Stimulated activated naive CD8-positive, alpha-beta T cell treated with anti-CD3 and anti-CD28 coated beads, Interleukin-15, amount 100 ng/mL, for 72 hours (primary cell): ENCODE results near the gene PXYLP1.
"Not testable (repeated sequence)": the region's sequence is repeated elsewhere in the genome, so short reads cannot be mapped to it uniquely, and the experiment has no call there.

ENCODE experiments used
- ATAC-seq: fragments of 150-1000 bp; cut with Tn5 transposase; 2 replicates; pipeline ENCODE4 v1.10.0; 2021; ENCODE audit warnings: mild to moderate bottlenecking, moderate library complexity
- DNase-seq, 2 donors: peaks; one replicate each; pipeline ENCODE4 v3.0.0; 2021 to 2022
- H3K27ac Mint-ChIP-seq, 2 donors: one replicate each; pipeline ENCODE4 v1.8.0; 2022; ENCODE audit warnings: mild to moderate bottlenecking in 2 of 2, mixed read lengths in 2 of 2, moderate library complexity in 2 of 2
- H3K27me3 Mint-ChIP-seq: one replicate; pipeline ENCODE4 v1.8.0; 2022; ENCODE audit warnings: mixed read lengths
- H3K4me1 Mint-ChIP-seq: one replicate; pipeline ENCODE4 v1.8.0; 2022; ENCODE audit warnings: mild to moderate bottlenecking, mixed read lengths
- H3K4me3 Mint-ChIP-seq, 2 donors: one replicate each; pipeline ENCODE4 v1.8.0; 2022; ENCODE audit warnings: mild to moderate bottlenecking in 2 of 2, mixed read lengths in 2 of 2, moderate library complexity in 1 of 2
- H3K9me3 Mint-ChIP-seq, 2 donors: one replicate each; pipeline ENCODE4 v1.8.0; 2022; ENCODE audit warnings: mixed read lengths in 2 of 2

Gene PXYLP1, protein sequence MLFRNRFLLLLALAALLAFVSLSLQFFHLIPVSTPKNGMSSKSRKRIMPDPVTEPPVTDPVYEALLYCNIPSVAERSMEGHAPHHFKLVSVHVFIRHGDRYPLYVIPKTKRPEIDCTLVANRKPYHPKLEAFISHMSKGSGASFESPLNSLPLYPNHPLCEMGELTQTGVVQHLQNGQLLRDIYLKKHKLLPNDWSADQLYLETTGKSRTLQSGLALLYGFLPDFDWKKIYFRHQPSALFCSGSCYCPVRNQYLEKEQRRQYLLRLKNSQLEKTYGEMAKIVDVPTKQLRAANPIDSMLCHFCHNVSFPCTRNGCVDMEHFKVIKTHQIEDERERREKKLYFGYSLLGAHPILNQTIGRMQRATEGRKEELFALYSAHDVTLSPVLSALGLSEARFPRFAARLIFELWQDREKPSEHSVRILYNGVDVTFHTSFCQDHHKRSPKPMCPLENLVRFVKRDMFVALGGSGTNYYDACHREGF

DNA sequence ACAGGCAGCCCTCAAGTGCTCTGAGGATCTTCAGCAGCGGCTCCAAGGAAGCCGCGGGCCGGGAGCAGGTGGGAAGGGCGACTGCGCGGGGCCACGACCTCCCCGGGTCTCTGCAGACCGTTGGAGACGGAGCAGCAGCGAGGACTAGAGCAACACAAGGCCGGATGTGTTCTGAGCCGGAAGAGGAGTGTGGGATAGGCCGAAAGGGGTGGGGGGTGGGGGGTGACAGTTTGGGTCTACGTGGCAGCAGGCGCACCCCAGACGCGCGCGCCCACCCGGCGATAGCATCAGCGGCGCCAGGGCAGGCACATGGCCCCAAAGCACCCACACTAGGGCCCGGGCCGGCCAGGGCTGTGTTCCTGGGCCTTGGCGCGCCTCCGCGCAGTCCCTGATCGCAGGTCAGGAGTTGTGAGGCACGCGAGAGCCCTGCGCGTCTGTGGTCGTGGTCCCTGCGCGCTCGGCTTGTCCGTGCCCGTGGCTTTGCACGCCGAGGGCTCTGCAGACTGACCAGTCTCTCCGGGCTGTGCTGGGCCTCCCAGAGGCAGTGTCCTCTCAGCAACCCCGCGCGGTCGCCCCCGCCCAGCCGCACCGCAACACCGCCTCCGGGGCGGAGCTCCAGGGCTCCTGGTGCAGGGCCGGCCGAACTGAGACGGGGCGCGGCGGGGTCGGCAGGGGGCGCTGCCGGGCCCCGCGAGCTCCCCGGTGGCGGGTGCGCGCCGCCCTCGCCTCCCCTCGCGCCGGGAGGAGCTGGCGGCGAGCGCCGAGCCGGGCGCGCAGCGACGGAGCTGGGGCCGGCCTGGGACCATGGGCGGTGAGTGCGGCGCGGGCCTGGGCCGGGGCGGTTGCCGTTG, at the start of gene PXYLP1:
PXYLP1 (plus strand) TSS at position 725 of the 851 bp plus-strand sequence. CDS start 28,351 bp downstream, outside the sequence.
- H3K4me3 Mint-ChIP-seq: peak within 1 kb of the TSS; percentile 96 to 98
- ATAC-seq (peak; percentile 90), DNase-seq (peak; percentile 92 to 93)
- peaks cover 51% of the 10 kb centered on the region for H3K4me1 Mint-ChIP-seq
- H3K27me3 Mint-ChIP-seq: no peaks in the 10 kb centered on the region
- no peaks in the 10 kb centered on the region for H3K9me3 Mint-ChIP-seq
- peak within 1 kb of the TSS; percentile 98 to 100 for H3K27ac Mint-ChIP-seq

DNA sequence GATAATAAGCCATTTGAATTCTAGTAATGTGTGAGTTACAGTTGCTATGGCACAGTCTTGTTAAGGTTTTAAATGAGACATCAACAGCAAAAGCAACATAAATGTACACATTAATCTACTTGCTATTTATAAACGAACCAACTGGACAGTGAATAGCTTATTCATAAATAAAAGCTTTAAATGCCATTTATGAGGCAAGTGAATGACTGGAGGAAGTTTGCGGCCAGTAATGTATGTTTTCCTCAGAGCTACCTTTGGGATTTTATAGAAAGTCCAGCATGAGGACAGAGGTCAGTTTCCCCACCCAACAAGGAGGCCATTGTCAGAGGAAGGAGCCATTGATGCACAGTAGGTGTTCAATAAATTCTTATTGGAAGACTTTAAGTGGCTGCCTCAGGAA, 48.0 kb upstream of the PXYLP1 start:
- no peak overlapping the region for H3K27ac Mint-ChIP-seq
- DNase-seq: no peak
- H3K27me3 Mint-ChIP-seq: no peaks in the 10 kb centered on the region
- ATAC-seq: no peak
- H3K4me3 Mint-ChIP-seq: no peak overlapping the region
- peaks cover 6 to 22% of the 10 kb centered on the region in 2 donors for H3K9me3 Mint-ChIP-seq
- no peaks in the 10 kb centered on the region for H3K4me1 Mint-ChIP-seq

DNA sequence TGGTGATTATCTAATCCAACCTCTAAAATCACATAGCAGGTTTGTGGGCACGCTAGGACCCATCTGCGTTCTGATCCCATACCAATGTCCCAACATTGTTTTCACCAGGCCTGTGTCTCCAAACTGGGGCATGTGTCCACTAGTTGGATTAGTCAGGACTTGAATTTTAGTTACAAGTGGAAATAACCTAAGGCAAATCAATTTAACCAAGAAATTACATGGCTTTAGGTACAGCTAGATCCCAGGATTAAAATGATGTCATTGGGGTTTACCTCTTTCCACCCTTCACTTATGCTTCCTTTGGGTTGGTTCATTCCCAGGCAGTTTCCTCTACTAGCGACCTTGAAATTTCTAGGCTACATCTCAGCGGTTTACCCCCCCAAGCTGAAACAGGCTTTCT, 47.2 kb upstream of the PXYLP1 start:
- DNase-seq: no peak
- peaks cover 6 to 19% of the 10 kb centered on the region in 2 donors for H3K9me3 Mint-ChIP-seq
- no peak overlapping the region for H3K27ac Mint-ChIP-seq
- no peak overlapping the region for H3K4me3 Mint-ChIP-seq
- no peaks in the 10 kb centered on the region for H3K27me3 Mint-ChIP-seq
- H3K4me1 Mint-ChIP-seq: no peaks in the 10 kb centered on the region
- no peak for ATAC-seq

DNA sequence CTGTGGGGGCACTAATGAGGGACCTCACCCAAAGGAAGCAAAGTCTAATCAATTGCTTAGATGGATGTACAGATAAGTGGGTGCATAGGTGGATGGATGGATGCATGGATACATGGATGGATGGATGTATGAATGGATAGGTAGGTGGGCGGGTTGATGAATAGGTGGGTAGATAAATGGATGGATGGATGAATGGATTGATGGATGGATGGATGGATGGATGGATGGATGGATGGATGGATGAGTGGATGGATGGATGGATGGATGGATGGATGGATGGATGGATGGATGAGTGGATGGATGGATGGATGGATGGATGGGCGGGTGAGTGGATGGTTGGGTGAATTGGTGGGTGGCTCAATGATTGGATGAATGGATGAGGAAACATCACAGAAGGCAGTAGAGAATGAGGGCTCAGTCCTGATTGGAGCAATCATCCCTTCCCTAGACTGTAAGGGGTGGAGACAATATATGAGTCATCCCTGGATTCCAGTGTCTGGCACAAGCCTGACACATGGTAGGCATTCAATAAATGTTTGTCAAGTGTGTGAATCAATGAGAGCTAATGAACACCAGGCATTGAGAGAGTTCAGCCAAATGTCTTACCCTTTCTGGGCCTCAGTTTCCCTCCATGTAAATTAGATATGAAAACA, 40.4 kb upstream of the PXYLP1 start:
- DNase-seq (no peak), ATAC-seq (no peak)
- no peak overlapping the region for H3K4me3 Mint-ChIP-seq
- peaks cover 15% of the 10 kb centered on the region for H3K4me1 Mint-ChIP-seq
- no peaks in the 10 kb centered on the region for H3K27me3 Mint-ChIP-seq
- no peak overlapping the region for H3K27ac Mint-ChIP-seq
- H3K9me3 Mint-ChIP-seq: no peaks in the 10 kb centered on the region

DNA sequence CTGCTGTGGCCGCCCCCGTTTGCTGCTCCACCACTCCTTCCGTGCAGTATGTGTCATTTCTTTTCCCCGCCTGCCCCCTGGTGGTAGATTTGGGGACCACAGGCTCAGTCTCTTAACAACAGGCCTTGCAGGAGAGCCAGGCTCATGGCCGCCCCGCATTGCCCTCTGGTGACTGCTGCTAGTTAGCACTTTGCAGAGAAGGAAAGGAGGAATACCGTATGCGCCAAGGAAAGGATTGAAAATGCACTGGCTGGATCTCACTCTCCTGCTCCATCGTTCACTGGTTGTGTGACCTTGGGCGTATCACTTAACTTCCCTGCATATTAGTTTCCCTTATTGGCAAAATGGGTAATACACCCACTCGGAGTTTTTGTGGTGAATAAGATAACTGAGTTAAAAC, 39.3 kb upstream of the PXYLP1 start:
- no peak overlapping the region for H3K27ac Mint-ChIP-seq
- peak overlapping the region in 1 of 2 donors; percentile 13 for H3K4me3 Mint-ChIP-seq
- H3K9me3 Mint-ChIP-seq: no peaks in the 10 kb centered on the region

DNA sequence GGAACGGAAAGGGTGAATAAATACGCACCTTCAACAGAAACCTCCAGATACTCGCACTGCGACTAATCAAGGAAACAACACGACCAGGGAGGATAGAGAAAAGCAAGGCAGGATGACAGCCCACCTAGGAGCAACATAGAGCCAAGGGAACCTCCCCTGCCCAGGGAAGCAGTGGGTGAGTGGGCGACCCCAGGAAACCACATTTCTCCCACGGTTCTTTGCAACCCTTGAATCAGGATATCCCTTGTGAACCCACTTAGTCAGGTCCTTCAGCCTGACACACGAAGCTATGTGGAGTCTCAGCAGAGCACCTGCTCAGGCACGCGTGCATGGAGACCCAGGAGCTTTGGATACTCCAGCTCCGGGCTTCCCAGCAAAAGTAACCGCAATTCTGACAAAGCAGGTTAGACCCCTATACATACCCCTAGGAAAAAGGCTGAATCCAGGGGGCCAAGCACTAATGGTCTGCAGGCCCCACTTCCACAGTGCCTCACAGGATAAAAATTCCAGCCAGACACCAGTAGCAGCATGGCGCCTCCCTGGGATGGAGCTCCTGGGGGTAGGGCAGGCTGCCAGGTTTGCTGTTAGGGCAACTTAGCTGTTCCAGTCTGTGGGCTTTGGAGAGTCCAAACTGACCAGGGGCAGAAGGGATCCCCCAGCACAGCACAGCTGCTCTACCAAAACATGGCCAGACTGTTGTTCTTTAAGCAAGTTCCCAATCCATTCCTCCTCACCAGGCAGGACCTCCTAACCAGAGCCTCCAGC, 38.4 kb upstream of the PXYLP1 start:
- Mint-ChIP-seq H3K4me1 (peaks cover 15% of the 10 kb centered on the region), H3K27me3 (no peaks in the 10 kb centered on the region), H3K4me3 (no peak overlapping the region), H3K27ac (no peak overlapping the region), H3K9me3 (no peaks in the 10 kb centered on the region)
- ATAC-seq (no peak), DNase-seq (no peak)

More for the DNA sequence above, 39.3 kb upstream of the PXYLP1 start:
- DNase-seq (peak; percentile 94 to 97), ATAC-seq (peak; percentile 99)
- no peaks in the 10 kb centered on the region for H3K27me3 Mint-ChIP-seq
- H3K4me1 Mint-ChIP-seq: peaks cover 15% of the 10 kb centered on the region

DNA sequence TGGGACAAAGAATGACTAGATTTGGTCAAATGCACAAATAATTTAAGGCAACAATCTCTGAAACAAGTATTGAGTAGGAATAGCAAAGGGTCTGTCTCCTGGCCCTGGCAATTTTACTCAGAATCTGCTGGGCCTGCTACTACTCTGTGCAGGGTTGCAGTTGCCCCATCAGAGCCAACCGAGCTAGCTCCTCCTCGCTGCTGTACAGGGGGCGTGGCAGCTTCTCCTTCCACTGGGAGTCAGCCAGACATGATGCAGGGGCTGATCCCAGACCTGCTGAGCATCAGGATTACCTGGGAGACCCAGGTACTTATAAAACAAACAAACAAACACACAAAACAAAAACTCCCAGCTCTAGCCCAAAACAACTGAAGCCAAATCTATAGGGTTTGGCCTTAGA, 30.5 kb upstream of the PXYLP1 start:
- H3K27me3 Mint-ChIP-seq: no peaks in the 10 kb centered on the region

DNA sequence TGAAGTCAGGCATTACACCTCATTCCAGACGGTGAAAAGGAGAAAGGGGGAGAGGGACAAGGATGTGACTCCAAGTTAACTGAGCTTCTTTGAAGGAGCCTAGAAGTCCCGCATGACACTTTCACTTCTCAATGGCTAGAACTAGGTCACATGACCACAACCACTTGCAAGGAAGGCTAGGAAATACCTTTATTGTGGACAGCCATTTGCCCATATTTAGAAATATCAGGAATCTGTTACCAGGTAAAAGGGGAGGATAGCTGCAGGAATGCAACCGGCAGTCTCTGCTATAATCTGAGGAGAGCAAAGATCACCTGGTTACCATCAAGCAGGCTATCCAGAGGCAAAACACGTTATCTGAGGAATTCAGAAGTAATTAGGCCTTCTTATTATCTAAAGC, 28.9 kb upstream of the PXYLP1 start:
- Mint-ChIP-seq H3K4me1 (no peaks in the 10 kb centered on the region), H3K4me3 (no peak overlapping the region), H3K27me3 (no peaks in the 10 kb centered on the region), H3K9me3 (no peaks in the 10 kb centered on the region), H3K27ac (no peak overlapping the region)
- ATAC-seq (no peak), DNase-seq (no peak)

More for the DNA sequence above, 30.5 kb upstream of the PXYLP1 start:
- ATAC-seq: no peak
- Mint-ChIP-seq H3K4me3 (no peak overlapping the region), H3K27ac (no peak overlapping the region), H3K4me1 (no peaks in the 10 kb centered on the region), H3K9me3 (no peaks in the 10 kb centered on the region)
- no peak for DNase-seq

DNA sequence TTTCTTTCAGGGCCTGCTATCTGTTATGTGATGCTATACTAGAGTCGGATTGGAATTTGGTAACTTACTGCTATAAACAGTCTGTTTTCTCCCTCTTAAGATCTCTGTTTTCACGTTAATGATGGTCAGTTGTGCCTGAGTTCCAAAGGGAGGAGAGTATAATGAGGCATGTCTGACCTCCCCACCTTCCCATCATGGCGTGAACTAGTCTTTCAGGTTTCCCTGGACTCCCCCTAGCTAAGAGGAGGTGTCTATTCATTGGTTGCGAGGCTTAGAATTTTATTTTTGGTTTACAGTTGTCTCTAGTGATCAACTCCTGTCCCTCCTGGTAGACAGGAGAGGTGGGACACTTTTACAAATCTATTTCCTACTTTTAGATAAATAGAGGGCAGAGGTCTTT, 27.8 kb upstream of the PXYLP1 start:
- no peaks in the 10 kb centered on the region for H3K9me3 Mint-ChIP-seq
- H3K4me3 Mint-ChIP-seq: no peak overlapping the region
- H3K4me1 Mint-ChIP-seq: no peaks in the 10 kb centered on the region
- DNase-seq (no peak), ATAC-seq (no peak)
- no peak overlapping the region for H3K27ac Mint-ChIP-seq
- no peaks in the 10 kb centered on the region for H3K27me3 Mint-ChIP-seq

DNA sequence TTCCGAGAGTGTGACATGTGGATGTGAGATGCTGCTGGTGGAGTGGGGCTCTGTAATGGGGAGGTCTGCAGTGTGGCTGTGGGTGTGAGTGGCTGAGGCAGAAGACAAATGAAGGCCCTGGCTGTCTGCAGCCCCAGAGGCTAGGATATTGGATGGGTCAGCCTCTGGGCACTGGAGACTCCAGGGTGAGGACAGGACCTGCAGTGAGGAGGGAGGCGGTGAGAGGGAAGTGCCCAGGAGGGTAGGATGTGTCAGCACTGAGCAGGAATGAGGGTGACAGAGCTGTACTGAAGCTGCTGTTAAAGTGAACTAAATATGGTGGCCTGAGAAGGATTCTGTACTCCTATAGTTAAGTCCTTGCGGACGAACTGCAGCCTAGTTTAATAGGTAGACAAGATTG, 27.3 kb upstream of the PXYLP1 start:
- no peaks in the 10 kb centered on the region for H3K27me3 Mint-ChIP-seq
- H3K27ac Mint-ChIP-seq: no peak overlapping the region

DNA sequence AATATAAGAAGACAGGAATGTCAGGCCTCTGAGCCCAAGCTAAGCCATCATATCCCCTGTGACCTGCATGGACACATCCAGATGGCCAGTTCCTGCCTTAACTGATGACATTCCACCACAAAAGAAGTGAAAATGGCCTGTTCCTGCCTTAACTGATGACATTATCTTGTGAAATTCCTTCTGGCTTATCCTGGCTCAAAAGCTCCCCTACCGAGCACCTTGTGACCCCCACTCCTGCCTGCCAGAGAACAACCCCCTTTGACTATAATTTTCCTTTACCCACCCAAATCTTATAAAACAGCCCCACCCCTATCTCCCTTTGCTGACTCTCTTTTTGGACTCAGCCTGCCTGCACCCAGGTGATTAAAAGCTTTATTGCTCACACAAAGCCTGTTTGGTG, 20.3 kb upstream of the PXYLP1 start:
- not testable (repeated sequence) for H3K27ac Mint-ChIP-seq, ATAC-seq, DNase-seq, H3K27me3 Mint-ChIP-seq, H3K4me1 Mint-ChIP-seq, H3K4me3 Mint-ChIP-seq, H3K9me3 Mint-ChIP-seq

More for the DNA sequence above, 27.3 kb upstream of the PXYLP1 start:
- Mint-ChIP-seq H3K9me3 (no peaks in the 10 kb centered on the region), H3K4me3 (no peak overlapping the region), H3K4me1 (no peaks in the 10 kb centered on the region)
- DNase-seq (no peak), ATAC-seq (peak; percentile 43)

DNA sequence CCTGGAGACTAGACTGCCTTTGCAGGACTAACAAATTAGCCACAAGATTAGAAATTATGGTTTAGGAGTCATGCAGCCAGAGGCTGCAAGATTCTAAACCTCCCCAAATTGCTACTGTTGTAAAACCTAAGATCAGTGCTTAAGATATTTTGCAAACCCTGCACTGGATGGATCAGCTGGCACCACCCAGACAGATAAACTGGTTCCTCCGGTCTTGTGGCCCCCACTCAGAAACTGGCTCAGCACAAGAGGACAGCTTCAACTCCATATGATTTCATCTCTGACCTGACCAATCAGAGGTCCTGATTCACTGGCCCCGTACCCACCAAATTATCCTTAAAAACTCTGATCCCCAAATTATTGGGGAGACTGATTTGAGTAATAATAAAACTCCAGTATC, 19.5 kb upstream of the PXYLP1 start:
- Mint-ChIP-seq H3K9me3 (no peaks in the 10 kb centered on the region), H3K27ac (no peak overlapping the region), H3K4me3 (no peak overlapping the region), H3K27me3 (no peaks in the 10 kb centered on the region), H3K4me1 (no peaks in the 10 kb centered on the region)
- no peak for DNase-seq
- ATAC-seq: no peak

DNA sequence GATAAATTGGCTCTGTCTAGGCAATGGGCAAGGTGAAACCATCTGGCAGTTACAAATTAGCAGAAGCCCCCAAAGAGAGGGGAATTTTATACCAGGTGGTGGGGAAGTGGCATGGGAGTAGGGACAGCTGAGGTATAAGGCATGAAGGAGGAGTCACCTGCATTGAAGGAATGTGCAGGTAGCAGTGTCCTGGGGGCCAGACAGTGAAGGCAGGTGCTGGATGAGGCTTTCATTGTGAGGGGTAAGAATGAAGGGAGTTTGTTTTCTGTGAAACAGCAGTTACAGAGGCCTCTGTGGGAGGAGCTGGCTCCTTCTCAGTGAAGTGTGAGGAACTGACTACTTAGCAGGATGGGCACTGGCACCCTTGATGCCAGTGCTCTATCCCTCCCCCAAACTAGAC, 19.1 kb upstream of the PXYLP1 start:
- Mint-ChIP-seq H3K9me3 (no peaks in the 10 kb centered on the region), H3K4me3 (no peak overlapping the region), H3K27me3 (peaks cover 4% of the 10 kb centered on the region), H3K4me1 (no peaks in the 10 kb centered on the region), H3K27ac (no peak overlapping the region)
- ATAC-seq (no peak), DNase-seq (no peak)

DNA sequence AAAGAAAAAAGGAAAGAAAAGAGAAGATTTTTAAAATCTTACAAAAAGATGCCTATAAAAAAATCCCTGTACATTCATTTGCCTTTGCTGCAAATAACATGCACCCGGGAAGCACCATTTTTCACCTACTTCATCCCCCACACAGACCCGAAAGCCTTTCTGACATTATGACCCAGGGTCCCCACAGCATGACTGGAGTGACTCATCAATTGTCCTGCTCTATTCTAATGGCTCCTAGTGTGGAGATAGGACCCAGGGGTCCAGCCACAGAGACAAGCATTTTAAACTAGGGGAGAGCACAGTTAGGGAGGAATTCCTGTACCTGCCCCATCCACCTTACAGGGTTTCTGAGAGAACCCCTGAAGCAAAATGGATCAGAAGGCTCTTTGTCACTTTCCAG, 14.7 kb upstream of the PXYLP1 start:
- H3K27me3 Mint-ChIP-seq: peaks cover 8% of the 10 kb centered on the region
- DNase-seq: no peak
- no peaks in the 10 kb centered on the region for H3K4me1 Mint-ChIP-seq
- ATAC-seq: no peak
- no peak overlapping the region for H3K4me3 Mint-ChIP-seq
- no peak overlapping the region for H3K27ac Mint-ChIP-seq
- no peaks in the 10 kb centered on the region for H3K9me3 Mint-ChIP-seq

DNA sequence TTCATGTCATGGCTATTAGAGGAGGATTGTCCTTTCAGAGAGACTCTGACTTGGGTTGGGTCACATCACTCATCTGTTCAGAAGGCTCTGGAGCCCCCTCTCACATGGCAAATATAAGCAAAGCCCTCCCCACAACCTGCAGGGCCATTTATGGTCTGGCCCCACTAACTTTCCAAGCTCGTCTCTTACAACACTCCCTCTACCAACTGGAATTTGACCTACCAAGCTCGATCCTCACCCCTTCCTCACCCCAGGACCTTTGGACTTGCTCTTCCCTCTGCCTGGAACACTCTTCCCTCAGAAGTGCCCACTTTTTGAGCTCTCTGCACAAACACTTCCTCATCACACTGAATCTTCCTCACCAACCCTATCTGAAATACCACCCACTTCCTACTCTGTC, 14.2 kb upstream of the PXYLP1 start:
- Mint-ChIP-seq H3K9me3 (no peaks in the 10 kb centered on the region), H3K27ac (no peak overlapping the region), H3K4me3 (no peak overlapping the region), H3K4me1 (no peaks in the 10 kb centered on the region), H3K27me3 (peaks cover 8% of the 10 kb centered on the region)
- DNase-seq: no peak
- no peak for ATAC-seq
